Esophagus muscularis mucosa (tissue), 3 donors: Measurements from ENCODE around the gene C6orf136.

Experiments used
- CTCF ChIP-seq, 3 experiments: fragments of 200-600 bp in 2 of 3; fragments of 450-650 bp in 1 of 3; sonication (generic) in 2 of 3; IDR thresholded peaks; one replicate each; pipeline ENCODE4 v1.5.1; 2017 to 2019; ENCODE audit warnings: antibody characterized with exemption in 3 of 3, mild to moderate bottlenecking in 2 of 3, moderate library complexity in 1 of 3
- EP300 ChIP-seq: sonication (generic); formaldehyde crosslinking; IDR thresholded peaks from one replicate; pipeline ENCODE4 v1.6.1; 2017; ENCODE audit warnings: antibody characterized with exemption

GRCh38 chr6:30696432-30696831, 49.5 kb downstream of the C6orf136 start:
- TF ChIP-seq CTCF (IDR thresholded peaks at IDR 0.05) (no peak), EP300 (no peak)
